Stimulated activated CD4-positive, alpha-beta T cell treated with anti-CD3 and anti-CD28 coated beads, Interleukin-4, amount 100 ng/mL, for 24 hours (primary cell): ENCODE measurements around the gene DAB2IP.

Experiments
- DNase-seq: peaks from one replicate; pipeline ENCODE4 v3.0.0-alpha.2; 2020

The DAB2IP gene

GRCh38 chr9:121667214-121667613 lies 15.8 kb downstream of the DAB2IP start:
- no peak for DNase-seq

GRCh38 chr9:121667890-121668289 lies 16.5 kb downstream of the DAB2IP start:
- DNase-seq, result no peak

- DNase-seq, result no peak
These were observed 19.0 kb downstream of the DAB2IP start for GRCh38 chr9:121670431-121670830.

DNA sequence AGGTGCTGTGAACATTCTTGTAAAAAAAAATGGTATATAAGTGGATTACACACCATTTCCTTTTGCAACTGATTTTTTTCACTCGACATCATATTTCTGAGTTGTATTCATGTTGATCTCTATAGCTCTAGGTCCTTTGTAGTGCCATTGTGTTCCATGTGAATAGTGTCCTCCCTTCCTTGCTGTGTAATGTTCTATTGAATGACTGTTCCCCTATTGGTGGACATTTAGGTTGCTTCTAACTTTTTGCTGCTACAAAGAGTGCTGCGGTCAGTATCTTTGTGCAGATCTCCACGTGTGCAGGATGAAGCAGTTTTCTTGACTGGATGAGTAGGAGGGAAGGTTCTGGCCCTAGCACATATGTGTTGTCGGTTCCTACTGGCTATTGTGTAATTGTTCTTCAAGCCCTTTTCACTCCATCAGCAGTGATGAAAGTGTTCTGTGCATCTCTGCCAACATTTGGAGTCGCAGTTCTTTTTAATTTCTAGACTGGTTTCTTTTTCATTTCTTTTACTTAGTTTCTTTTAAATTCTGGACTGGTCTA lies 20.2 kb downstream of the DAB2IP start:
- DNase-seq, result no peak

DNA sequence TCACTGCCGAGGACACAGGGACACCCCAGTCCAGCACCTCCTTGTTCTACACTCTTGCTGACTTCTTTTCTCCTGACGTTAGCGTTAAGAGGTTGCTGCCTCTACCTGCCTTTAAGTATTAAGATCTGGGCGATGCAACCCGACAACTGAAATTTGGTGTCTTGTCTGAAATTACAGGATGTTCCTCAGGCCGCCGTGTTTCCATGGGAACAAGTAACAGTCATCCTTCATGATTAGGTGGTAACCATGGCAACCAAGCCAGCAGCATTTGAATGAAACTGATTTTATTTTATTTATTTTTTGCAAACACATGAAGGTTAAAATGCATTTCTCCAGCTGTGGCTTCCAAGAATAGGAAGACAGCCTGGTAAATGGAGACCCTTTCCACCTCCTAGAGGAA lies 20.8 kb downstream of the DAB2IP start:
- no peak for DNase-seq

DNA sequence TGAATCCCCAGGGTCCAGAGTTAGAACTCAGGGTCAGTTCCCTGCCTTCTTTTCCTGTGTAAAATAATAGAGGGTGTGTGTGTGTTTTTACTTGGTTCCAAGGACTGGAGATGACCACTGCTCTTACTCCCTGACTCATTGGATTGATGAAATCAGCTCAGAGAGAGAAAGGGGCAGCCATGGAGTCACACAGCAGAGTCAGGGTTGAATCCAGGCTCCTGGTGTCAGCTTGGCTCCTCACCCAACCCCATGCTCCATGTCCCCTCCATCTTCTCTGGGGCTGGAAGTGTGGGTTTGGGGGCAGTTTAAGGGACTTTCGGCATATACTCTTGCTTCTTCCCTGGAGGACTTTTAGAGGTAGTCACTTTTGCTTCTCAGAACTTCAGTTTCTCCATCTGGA lies 21.6 kb downstream of the DAB2IP start:
- DNase-seq, result no peak

GRCh38 chr9:121673576-121673975 lies 22.1 kb downstream of the DAB2IP start:
- no peak for DNase-seq

GRCh38 chr9:121674017-121674416 lies 22.6 kb downstream of the DAB2IP start:
- DNase-seq, result no peak

DNA sequence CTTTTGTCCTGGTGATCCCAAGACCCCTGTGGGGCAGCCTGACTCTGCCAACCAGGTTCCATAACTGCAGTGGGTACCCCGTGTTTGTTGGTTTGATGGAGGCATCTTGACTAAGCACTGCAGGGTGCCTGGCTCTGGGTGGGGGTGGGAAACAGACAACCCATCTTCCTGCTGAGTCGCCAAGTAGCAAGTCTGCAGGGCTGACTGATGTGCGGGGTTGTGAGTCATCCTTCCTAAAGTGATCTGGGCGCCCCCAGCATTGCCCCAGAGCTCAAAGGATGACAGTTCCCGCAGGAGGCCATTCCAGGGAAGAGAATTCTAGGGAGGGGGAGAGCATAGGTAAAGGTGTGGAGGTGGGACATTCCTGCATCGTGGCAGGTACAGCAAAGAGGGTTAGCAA lies 23.5 kb downstream of the DAB2IP start:
- no peak for DNase-seq

DNA sequence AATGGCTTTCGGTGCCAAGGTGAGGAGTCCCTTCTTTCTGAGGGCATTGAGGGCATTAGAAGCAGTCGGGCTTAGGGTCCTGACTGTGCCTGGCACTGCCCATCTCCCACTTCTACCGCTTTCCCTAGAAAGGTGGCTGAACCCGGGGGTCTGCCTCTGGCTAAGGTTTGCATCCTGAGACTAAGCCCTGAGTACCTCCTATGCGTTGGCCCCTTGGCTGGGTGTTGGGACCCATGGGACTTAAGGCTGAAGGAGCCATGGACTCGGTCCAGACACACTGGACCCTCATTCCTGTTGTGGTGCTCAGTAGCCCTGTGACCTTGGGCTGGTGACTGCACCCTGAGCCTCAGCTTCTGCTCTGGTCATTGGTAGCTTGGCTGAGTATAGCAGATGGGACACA lies 23.9 kb downstream of the DAB2IP start:
- DNase-seq, result no peak

GRCh38 chr9:121675969-121676822 lies 24.8 kb downstream of the DAB2IP start:
- no peak for DNase-seq

DNA sequence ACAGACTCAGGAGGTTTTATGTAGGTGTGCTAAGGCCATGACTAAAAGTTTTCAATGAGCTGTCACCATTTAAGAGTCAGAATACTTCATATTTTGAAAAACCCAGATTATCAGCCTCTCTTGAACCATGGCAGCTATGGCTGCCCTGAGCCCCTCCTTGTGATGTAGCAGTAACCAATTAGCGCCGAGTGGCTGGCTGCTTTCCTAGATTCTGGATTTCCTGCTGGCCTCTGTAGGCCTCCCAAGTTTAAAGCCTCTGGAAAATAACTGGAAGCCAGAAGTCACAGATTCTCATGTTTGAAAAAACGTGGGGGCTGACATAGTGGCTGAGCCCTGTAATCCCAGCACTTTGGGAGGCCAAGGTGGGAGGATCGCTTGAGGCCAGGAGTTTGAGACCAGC lies 25.5 kb downstream of the DAB2IP start:
- no peak for DNase-seq

- no peak for DNase-seq
These were observed 27.1 kb downstream of the DAB2IP start for GRCh38 chr9:121678501-121679022.

- DNase-seq, result no peak
These were observed 28.6 kb downstream of the DAB2IP start for GRCh38 chr9:121679901-121680635.

DNA sequence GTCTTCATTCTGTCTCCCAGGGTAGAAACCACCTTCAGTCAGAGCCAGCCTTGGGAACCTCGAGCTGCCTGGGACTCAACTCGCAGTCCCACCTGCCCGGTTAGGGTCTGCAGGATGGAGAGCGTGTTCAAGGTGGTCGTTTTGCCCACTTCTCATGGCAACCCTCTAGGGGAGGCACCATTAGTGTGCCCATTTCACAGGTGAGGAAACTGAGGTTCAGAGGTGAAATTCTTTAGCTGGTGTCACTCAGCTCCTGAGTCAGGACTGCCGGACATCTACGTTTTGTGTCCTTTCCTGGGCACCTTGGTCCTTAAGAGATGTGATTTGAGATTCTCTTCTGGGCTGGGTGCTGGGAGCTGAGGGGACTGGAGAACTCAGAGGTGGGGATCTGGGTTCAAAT lies 30.0 kb downstream of the DAB2IP start:
- DNase-seq, result no peak

DNA sequence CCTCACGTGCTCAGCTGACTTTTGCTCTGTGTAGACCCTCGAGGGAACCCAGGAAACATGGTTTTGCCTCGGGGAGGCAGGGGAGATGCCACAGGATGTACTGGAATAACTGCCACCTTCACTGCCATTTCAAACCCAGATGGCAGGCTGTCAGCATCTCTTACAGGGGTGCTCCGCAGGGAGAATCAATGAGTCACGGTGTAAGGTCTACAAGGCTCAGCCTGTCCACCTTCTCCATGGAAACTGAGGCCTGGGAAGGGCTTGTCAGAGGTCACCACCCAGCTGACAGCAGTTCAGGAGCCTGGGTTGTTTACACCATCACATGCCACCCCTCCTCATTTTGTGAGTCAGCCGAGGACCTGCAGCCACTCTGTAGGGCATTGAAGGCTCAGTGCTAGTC lies 30.8 kb downstream of the DAB2IP start:
- DNase-seq, result no peak

- DNase-seq, result no peak
These were observed 31.6 kb downstream of the DAB2IP start for GRCh38 chr9:121682926-121683515.

DNA sequence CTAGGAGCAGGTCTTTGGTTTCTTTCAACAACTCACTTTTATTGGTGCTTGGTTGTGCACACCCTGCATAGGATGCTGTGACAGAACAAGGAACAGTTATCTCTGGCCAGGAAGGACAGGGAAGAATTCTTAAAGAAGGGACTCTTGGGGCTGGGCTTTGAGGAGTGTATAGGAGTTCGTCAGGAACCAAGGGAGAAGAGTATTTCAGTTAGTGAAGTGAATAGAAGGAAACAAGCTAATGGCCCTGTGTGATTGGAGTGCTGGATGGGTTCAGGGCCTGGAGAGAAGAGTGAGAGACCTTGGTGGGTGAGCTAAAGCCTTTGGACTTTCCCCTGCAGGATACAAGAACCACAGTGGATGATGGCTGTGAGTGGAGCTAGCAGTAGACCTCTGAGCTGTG lies 32.2 kb downstream of the DAB2IP start:
- DNase-seq, result no peak

- no peak for DNase-seq
These were observed 33.1 kb downstream of the DAB2IP start for GRCh38 chr9:121684381-121685145.

DNA sequence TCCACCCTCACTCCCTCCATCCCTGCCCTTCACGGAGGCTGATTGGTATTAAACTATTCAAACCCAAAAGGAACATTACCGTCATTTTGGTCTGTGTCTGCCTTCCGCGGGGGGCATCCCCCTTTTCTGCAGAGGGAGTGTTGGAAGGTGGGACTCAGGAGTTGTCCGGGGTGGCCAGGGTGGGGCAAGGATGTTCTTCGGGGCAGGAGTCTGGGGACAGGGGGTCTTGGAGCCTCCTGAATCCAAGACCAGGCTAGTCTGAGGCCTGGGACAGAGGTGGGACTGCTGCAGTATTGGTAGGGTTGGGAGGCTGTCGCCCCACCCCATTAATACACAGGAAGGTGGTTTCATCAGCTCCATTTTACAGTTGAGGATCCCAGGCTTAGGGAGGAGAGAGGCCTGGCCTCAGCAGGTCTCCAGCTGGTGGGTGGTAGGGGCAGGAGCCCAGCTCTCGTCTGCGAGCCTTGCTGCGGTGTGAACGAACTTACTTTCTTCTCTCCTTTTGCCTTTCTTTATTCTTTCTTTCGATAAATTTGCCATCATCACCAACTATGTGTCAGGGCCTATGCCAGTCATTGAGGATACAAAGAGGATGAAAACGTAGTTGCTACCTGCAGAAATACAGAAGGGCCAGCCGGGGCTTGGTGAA lies 33.8 kb downstream of the DAB2IP start:
- DNase-seq, result no peak

- no peak for DNase-seq
These were observed 34.5 kb downstream of the DAB2IP start for GRCh38 chr9:121685795-121686377.
